Activated T-cell treated with anti-CD3 and anti-CD28 coated beads, Interleukin-2, amount 50 U/mL, for 24 hours (primary cell): Measurements from ENCODE around the gene SLC29A3.

Source experiments
- DNase-seq: peaks from one replicate; pipeline ENCODE4 v3.0.0-alpha.2; 2020
- H3K27ac Mint-ChIP-seq: 2 replicates; pipeline ENCODE4 v1.8.0; 2020; ENCODE audit warnings: mild to moderate bottlenecking, mixed read lengths
- H3K27me3 Mint-ChIP-seq: 2 replicates; pipeline ENCODE4 v1.8.0; 2020; ENCODE audit warnings: mixed read lengths
- H3K36me3 Mint-ChIP-seq: 2 replicates; pipeline ENCODE4 v1.8.0; 2020; ENCODE audit warnings: low read depth, mixed read lengths
- H3K4me1 Mint-ChIP-seq: 2 replicates; pipeline ENCODE4 v1.8.0; 2020; ENCODE audit warnings: low read depth, mixed read lengths
- H3K4me3 Mint-ChIP-seq: 2 replicates; pipeline ENCODE4 v1.8.0; 2020; ENCODE audit warnings: mild to moderate bottlenecking, moderate library complexity, mixed read lengths
- H3K9me3 Mint-ChIP-seq: 2 replicates; pipeline ENCODE4 v1.8.0; 2020; ENCODE audit warnings: mixed read lengths

SLC29A3 gene

DNA sequence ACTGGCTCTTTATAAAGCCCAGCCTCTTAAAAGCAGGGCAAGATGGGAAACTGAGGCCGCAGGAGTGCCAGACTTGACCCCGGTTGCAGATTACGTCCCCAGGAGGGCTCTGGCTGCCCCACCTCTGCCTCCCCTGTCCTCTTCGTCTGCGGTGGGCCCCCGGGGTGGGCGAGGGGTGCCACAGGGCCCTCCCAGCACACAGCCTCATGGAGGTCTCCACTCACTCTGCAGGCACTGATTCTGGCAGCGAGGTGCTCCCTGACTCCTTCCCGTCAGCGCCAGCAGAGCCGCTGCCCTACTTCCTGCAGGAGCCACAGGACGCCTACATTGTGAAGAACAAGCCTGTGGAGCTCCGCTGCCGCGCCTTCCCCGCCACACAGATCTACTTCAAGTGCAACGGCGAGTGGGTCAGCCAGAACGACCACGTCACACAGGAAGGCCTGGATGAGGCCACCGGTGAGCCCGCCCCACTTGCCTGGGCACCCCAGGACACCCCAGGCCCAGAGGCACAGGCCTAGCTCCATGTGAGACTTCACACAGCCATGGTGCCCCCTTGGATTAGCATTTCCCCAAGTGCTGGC, 39.4 kb upstream of the SLC29A3 start:
- Mint-ChIP-seq H3K9me3 (no peaks in the 10 kb centered on the region), H3K4me3 (no peak overlapping the region), H3K36me3 (no peaks in the 10 kb centered on the region), H3K27me3 (no peaks in the 10 kb centered on the region), H3K27ac (no peak overlapping the region), H3K4me1 (no peaks in the 10 kb centered on the region)
- no peak for DNase-seq

DNA sequence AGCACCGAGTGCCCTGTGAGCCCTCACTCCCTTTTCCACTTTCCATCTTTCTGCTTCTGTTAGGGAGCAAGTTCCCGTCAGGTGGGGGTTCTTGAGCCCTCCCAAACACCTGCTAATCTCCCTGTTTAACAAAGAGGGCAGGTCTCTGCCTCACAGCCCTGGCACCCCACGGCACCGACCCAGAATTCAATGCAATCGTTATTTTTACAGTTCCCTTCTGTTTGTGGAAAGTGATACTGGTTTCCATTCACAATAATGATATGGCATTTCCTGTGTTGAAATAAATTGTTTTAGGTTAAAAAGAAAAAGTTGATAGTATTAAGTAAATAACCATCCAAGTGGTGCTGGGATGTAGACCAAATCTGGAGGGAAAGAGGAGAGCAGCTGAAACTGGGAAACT, 38.8 kb upstream of the SLC29A3 start:
- no peak overlapping the region for H3K4me3 Mint-ChIP-seq
- no peaks in the 10 kb centered on the region for H3K9me3 Mint-ChIP-seq
- no peak for DNase-seq
- no peaks in the 10 kb centered on the region for H3K27me3 Mint-ChIP-seq
- no peak overlapping the region for H3K27ac Mint-ChIP-seq
- no peaks in the 10 kb centered on the region for H3K36me3 Mint-ChIP-seq
- no peaks in the 10 kb centered on the region for H3K4me1 Mint-ChIP-seq

DNA sequence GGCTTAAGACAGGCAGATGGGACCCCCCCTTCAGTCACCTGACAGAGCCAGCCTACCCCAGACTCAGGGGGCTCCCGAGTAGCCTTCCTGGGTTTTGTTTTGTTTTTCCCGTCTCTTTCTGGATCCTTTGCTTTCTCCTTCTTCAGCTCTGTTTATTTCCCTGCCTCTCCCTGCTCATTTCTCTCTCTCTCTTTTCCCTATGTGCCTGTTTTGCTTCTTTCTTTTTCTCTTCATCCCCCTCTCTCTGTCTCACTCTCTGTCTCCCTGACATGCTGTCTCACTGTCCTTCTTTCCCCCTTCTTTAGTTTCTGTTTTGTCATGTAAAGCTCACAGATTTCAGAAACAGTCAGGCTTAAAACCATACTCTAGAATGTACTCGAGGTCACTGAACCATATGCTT, 38.2 kb upstream of the SLC29A3 start:
- Mint-ChIP-seq H3K4me1 (no peaks in the 10 kb centered on the region), H3K36me3 (no peaks in the 10 kb centered on the region), H3K9me3 (no peaks in the 10 kb centered on the region), H3K4me3 (no peak overlapping the region), H3K27ac (no peak overlapping the region), H3K27me3 (no peaks in the 10 kb centered on the region)
- no peak for DNase-seq

DNA sequence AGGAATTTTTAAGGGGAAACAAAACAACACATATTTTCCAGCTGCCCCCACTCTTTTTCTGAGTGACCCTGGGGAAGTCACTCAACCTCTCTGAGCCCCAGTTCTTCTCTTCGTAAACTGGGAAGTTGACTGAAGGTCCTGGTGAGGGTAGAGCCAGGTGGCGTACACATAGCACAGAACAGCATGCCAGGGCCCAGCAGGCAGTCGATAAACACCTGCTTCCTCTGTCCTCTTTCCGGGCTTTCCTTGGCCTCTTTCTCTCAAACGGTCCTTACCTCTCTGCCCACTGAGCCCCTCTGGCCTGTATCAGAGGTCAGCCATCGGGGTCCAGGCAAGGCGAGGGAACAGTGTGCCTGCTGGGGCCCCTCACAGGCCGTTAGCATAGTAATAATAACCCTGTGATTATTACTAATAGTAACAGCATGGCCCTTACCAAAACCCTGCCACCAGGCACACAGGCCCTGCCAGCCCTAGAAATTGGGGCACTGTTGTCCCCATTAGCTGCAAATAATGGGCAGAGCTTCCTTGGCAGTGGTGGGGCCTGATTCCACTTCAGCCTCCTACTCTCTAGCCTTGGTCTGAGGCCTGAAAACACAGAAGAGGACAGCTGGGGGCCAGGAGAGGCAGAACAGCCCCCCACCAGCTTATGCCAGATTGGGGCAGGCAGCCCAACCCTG, 37.3 kb upstream of the SLC29A3 start:
- H3K27me3 Mint-ChIP-seq: no peaks in the 10 kb centered on the region
- no peak overlapping the region for H3K4me3 Mint-ChIP-seq
- no peaks in the 10 kb centered on the region for H3K36me3 Mint-ChIP-seq
- no peak for DNase-seq
- no peak overlapping the region for H3K27ac Mint-ChIP-seq
- H3K9me3 Mint-ChIP-seq: no peaks in the 10 kb centered on the region
- no peaks in the 10 kb centered on the region for H3K4me1 Mint-ChIP-seq

DNA sequence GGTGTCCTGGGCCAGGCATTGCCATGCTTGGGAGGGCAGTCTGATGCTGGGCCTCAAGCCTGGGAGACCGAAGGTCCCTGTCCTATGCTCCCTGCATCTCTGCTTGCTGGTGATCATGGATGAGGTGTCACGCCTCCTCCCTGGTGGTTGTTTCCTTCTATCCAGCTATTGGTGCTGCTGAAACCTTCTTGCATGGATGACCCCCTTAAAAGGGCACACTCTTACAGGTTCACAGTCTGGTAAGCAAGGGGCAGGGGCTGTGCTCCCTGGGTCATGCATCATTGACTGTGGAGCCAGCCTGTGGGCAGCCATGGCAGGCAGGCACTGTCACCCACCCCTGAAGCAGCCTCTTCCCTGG, 36.8 kb upstream of the SLC29A3 start:
- DNase-seq: no peak
- Mint-ChIP-seq H3K4me3 (no peak overlapping the region), H3K4me1 (no peaks in the 10 kb centered on the region), H3K27ac (no peak overlapping the region), H3K27me3 (no peaks in the 10 kb centered on the region), H3K9me3 (no peaks in the 10 kb centered on the region), H3K36me3 (no peaks in the 10 kb centered on the region)

DNA sequence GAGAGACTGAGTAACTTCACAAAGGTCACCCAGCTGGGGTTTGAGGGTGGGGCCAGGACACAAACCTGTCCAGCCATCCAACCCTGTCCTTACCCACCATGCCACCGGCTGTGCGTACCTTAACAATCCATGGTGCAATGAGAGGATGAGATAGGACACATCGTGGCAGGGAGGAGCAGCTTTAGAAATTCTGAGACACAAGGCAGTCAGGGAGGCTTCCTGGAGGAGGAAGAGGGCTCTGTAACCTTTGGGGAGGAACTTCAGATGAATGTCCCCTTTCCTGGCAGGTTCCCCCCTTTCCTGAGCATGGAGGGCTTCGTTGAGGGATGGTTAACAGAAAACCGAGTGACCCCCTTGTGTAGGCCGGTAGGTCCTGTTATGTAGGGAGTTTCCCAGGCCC, 35.6 kb upstream of the SLC29A3 start:
- H3K4me3 Mint-ChIP-seq: no peak overlapping the region
- H3K27me3 Mint-ChIP-seq: no peaks in the 10 kb centered on the region
- H3K36me3 Mint-ChIP-seq: no peaks in the 10 kb centered on the region
- no peak overlapping the region for H3K27ac Mint-ChIP-seq
- no peaks in the 10 kb centered on the region for H3K4me1 Mint-ChIP-seq
- no peak for DNase-seq
- no peaks in the 10 kb centered on the region for H3K9me3 Mint-ChIP-seq

DNA sequence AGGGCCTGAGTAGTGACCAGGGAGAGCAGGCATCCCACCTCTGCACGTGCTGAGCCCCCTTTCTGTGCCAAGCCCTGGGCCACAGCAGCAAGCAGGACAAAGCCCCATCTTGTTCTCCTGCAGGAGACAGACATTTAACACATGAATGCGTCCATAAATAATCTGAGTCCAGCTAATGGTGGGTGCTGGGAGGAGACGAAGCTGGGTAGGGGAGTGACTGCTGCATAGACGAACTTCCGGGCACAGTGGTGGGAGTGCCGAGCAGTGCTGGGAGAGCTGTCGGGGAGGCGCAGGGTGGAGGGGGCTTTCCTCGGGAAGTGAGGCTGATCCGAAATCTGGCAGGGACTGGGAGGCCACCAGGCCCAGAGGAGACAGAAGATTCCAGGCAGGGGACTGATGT, 35.2 kb upstream of the SLC29A3 start:
- Mint-ChIP-seq H3K27me3 (no peaks in the 10 kb centered on the region), H3K9me3 (no peaks in the 10 kb centered on the region), H3K4me1 (no peaks in the 10 kb centered on the region), H3K27ac (no peak overlapping the region), H3K36me3 (no peaks in the 10 kb centered on the region), H3K4me3 (no peak overlapping the region)
- no peak for DNase-seq

DNA sequence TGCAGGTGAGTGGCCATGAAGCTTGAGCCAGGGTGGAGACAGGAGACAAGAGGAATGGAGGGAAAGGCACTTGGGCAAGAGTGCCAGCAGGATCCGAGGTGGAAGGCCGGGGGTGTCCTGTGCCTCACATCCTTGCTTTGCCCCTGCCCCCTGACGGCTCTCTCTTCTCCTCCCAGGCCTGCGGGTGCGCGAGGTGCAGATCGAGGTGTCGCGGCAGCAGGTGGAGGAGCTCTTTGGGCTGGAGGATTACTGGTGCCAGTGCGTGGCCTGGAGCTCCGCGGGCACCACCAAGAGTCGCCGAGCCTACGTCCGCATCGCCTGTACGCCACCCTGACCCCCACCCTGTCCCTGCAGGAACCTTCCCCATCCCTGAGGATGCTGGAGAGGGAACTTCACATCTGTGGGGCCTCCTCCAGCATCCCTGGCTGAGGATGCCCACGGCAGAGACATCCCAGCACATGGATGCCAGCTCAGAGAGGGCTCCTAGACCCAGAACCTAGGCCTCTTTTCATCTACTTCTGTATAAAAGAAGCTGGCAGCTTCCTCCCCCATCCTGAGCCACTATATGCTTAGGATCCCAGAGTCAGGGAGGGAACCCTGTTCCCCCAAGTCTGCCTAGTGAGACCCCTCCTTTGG, 34.4 kb upstream of the SLC29A3 start:
- Mint-ChIP-seq H3K9me3 (no peaks in the 10 kb centered on the region), H3K36me3 (no peaks in the 10 kb centered on the region), H3K27ac (no peak overlapping the region), H3K4me3 (no peak overlapping the region), H3K27me3 (no peaks in the 10 kb centered on the region), H3K4me1 (no peaks in the 10 kb centered on the region)
- DNase-seq: no peak

DNA sequence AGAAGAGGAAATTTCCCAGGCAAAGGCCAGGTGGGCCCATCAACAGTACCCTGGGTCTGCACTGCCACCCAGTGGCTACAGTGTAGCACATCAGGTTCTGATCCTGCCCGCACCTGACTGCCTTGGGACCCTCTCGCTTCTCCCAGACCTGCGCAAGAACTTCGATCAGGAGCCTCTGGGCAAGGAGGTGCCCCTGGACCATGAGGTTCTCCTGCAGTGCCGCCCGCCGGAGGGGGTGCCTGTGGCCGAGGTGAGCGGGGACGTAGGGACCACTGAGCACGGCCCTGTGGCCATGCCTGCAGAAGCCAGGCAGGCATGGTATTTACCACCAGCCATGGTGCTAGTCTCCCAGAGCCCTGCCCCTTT, 33.9 kb upstream of the SLC29A3 start:
- peak; percentile 53 for DNase-seq
- H3K9me3 Mint-ChIP-seq: no peaks in the 10 kb centered on the region
- H3K36me3 Mint-ChIP-seq: no peaks in the 10 kb centered on the region
- H3K27me3 Mint-ChIP-seq: no peaks in the 10 kb centered on the region
- no peaks in the 10 kb centered on the region for H3K4me1 Mint-ChIP-seq
- no peak overlapping the region for H3K27ac Mint-ChIP-seq
- no peak overlapping the region for H3K4me3 Mint-ChIP-seq

DNA sequence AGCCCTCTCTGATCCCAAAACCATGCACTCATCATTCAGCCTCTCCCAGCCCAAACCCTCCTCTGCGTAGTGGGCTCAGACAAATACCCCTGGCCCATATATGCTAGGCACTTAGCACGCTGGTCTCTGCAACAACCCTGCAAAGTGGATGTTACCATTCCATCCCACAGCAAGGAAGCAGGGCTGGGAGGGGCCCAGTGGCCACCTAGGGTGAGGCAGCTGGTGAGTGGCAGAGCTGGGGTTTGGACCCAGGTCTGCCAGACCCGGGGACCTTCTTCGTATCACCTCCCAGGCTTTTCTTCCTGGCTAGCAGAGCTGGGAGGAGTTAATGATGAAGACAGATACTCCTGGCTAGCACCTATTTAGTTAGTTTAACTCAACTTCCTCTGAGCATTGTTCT, 33.1 kb upstream of the SLC29A3 start:
- H3K4me3 Mint-ChIP-seq: no peak overlapping the region
- H3K4me1 Mint-ChIP-seq: no peaks in the 10 kb centered on the region
- H3K27ac Mint-ChIP-seq: no peak overlapping the region
- no peaks in the 10 kb centered on the region for H3K27me3 Mint-ChIP-seq
- no peak for DNase-seq
- no peaks in the 10 kb centered on the region for H3K9me3 Mint-ChIP-seq
- H3K36me3 Mint-ChIP-seq: no peaks in the 10 kb centered on the region

DNA sequence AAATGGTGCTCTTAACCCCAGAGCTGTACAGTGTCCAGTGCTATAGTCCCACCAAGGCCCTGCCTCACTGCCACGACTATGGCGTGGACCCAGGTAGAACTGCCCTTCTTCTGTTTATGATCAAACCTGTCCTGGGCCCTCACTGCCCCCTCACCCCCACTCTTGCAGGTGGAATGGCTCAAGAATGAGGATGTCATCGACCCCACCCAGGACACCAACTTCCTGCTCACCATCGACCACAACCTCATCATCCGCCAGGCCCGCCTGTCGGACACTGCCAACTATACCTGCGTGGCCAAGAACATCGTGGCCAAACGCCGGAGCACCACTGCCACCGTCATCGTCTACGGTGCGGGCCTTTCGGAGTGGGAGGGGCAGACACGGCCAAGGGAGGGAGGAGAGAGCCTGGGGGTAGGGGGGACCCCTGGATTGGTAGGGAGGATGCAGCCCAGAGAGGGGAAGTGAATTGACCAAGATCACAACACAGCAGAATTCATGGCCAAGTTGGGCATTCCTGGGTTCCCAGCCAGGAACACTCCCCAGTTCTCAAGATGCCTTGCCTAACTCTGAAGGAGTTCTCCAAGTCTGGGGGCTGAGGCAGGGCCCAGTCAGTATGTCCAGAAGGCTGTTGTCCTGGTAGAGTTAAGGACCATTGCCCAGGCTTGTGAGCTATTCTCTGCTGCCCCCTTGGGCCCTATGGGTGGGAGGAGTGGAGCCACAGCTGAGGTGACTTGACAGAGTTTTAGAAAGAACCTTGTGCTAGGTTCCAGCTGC, 32.4 kb upstream of the SLC29A3 start:
- DNase-seq: no peak
- no peaks in the 10 kb centered on the region for H3K36me3 Mint-ChIP-seq
- no peaks in the 10 kb centered on the region for H3K9me3 Mint-ChIP-seq
- no peaks in the 10 kb centered on the region for H3K27me3 Mint-ChIP-seq
- no peaks in the 10 kb centered on the region for H3K4me1 Mint-ChIP-seq
- no peak overlapping the region for H3K4me3 Mint-ChIP-seq
- H3K27ac Mint-ChIP-seq: no peak overlapping the region

DNA sequence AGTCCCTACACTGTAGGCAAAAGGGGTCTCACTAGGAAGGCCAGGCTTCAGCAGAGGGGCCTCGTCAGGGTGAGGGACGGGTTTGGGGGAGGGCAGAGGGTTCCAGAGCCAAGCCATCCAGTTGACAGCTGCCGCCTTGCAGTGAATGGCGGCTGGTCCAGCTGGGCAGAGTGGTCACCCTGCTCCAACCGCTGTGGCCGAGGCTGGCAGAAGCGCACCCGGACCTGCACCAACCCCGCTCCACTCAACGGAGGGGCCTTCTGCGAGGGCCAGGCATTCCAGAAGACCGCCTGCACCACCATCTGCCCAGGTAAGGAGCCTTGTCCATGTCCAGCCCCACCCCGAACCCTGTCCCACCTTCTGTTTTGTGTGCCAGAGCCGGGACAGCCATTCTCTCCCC, 31.6 kb upstream of the SLC29A3 start:
- H3K4me3 Mint-ChIP-seq: no peak overlapping the region
- DNase-seq: no peak
- H3K27ac Mint-ChIP-seq: no peak overlapping the region
- no peaks in the 10 kb centered on the region for H3K4me1 Mint-ChIP-seq
- no peaks in the 10 kb centered on the region for H3K36me3 Mint-ChIP-seq
- H3K27me3 Mint-ChIP-seq: no peaks in the 10 kb centered on the region
- no peaks in the 10 kb centered on the region for H3K9me3 Mint-ChIP-seq

DNA sequence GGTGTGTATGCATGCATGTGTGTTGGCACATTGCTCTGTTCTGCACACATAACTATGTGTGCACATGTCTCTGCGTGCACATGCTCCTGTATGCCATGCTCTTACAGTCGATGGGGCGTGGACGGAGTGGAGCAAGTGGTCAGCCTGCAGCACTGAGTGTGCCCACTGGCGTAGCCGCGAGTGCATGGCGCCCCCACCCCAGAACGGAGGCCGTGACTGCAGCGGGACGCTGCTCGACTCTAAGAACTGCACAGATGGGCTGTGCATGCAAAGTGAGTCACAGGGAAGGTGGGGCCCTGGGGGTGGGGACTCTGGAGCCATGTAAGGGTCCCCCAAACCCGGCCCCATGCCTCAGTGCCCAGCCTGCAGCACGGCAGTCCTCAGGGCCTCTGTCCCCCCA, 30.6 kb upstream of the SLC29A3 start:
- DNase-seq: no peak
- H3K36me3 Mint-ChIP-seq: no peaks in the 10 kb centered on the region
- H3K27me3 Mint-ChIP-seq: no peaks in the 10 kb centered on the region
- no peaks in the 10 kb centered on the region for H3K9me3 Mint-ChIP-seq
- no peak overlapping the region for H3K4me3 Mint-ChIP-seq
- no peaks in the 10 kb centered on the region for H3K4me1 Mint-ChIP-seq
- H3K27ac Mint-ChIP-seq: no peak overlapping the region

DNA sequence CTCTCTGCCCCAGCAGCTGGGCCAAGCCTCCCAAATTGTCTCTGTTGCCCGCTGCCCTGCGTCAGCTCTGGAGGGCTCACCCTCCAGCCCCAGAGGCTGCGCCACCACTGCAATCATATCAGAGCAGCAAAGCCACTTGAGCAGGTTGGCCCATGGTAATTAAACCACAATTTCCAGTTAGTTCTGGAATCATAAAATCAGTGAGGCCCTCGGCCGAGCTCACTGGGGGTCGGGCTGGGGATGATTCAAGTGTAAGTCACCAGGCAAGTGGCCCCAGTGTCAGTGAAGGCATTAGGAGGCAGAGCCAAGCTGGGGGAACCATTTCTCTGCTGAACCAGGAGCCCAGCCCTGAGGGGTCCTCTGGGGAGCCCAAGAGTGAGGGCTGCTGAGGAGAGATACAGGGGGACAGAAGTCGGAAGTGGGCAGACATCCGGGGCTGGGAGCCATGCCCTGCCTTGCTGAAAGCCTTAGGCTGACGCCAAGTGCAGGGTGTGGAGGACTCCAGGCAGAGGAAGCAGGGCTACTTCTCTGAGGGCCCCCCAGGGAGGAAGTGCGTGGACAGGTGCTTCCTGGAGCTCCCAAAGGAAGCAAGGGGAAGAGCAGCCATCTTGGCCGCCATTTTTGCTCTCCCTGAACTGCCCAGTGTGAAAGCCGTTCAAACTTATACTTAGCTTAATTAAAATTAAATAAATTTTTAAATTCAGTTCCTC, 29.5 kb upstream of the SLC29A3 start:
- no peak overlapping the region for H3K27ac Mint-ChIP-seq
- H3K9me3 Mint-ChIP-seq: no peaks in the 10 kb centered on the region
- no peak for DNase-seq
- H3K36me3 Mint-ChIP-seq: no peaks in the 10 kb centered on the region
- no peaks in the 10 kb centered on the region for H3K4me1 Mint-ChIP-seq
- no peaks in the 10 kb centered on the region for H3K27me3 Mint-ChIP-seq
- H3K4me3 Mint-ChIP-seq: no peak overlapping the region

DNA sequence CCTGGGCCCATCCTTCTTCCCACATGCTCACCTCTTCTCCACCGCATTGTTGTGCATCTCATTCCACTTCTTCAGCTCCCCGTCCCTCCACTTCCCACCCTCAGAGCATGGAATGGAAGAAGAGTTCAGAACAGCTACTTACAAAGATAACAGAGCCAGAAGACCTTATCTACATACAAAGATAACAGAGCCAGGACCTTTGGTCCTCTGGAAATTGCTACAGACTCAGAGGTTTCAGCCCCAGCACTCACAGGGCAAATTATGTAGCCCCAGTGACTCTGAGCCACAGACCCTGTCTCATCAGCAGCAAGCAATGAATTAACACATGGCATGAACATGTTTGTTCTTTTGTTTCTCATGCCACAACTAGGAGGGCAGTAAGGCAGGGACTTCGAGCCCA, 28.7 kb upstream of the SLC29A3 start:
- no peaks in the 10 kb centered on the region for H3K36me3 Mint-ChIP-seq
- H3K27ac Mint-ChIP-seq: no peak overlapping the region
- H3K27me3 Mint-ChIP-seq: no peaks in the 10 kb centered on the region
- no peaks in the 10 kb centered on the region for H3K4me1 Mint-ChIP-seq
- no peaks in the 10 kb centered on the region for H3K9me3 Mint-ChIP-seq
- no peak overlapping the region for H3K4me3 Mint-ChIP-seq
- DNase-seq: no peak
